Sigmoid colon (tissue), 7 donors: ENCODE measurements around the gene DTX1. TPM values are rescaled to one million over a fixed set of nuclear protein-coding genes. Genes with fewer than 3 reads are reported as not detected.

Source experiments
- DNase-seq: peaks from one replicate; pipeline ENCODE4 v3.0.0-alpha.2; 2019
- H3K27ac ChIP-seq, 4 donors: fragments of 200-600 bp; sonication (generic); one replicate each; pipeline ENCODE4 v1.5.1; 2016 to 2019; ENCODE audit warnings: mild to moderate bottlenecking in 1 of 4
- H3K27me3 ChIP-seq, 3 donors: fragments of 200-600 bp; sonication (generic); one replicate each; pipeline ENCODE4 v1.5.1; 2019; ENCODE audit warnings: mild to moderate bottlenecking in 1 of 3
- H3K36me3 ChIP-seq, 4 donors: fragments of 200-600 bp; sonication (generic); one replicate each; pipeline ENCODE4 v1.5.1; 2016 to 2019
- H3K4me1 ChIP-seq, 4 donors: fragments of 200-600 bp; sonication (generic); one replicate each; pipeline ENCODE4 v1.5.1; 2017 to 2019
- H3K4me3 ChIP-seq, 4 donors: fragments of 200-600 bp; sonication (generic); one replicate each; pipeline ENCODE4 v1.5.1; 2017 to 2019; ENCODE audit warnings: mild to moderate bottlenecking in 2 of 4, moderate library complexity in 1 of 4
- H3K9me3 ChIP-seq, 4 donors: fragments of 200-600 bp in 3 of 4; sonication (generic) in 3 of 4; one replicate each; pipeline versions ENCODE4 v1.5.1 to v1.6.1; 2013 to 2019
- EP300 ChIP-seq, 4 donors: sonication (generic); formaldehyde crosslinking; IDR thresholded peaks; one replicate each; pipeline ENCODE4 v1.6.1; 2017; ENCODE audit warnings: antibody characterized with exemption in 4 of 4
- POLR2A ChIP-seq, 2 donors: fragments of 450-650 bp; IDR thresholded peaks; one replicate each; pipeline ENCODE4 v1.6.1; 2016; ENCODE audit warnings: antibody characterized with exemption in 2 of 2, mild to moderate bottlenecking in 2 of 2, moderate library complexity in 2 of 2
- POLR2AphosphoS5 ChIP-seq, 4 donors: sonication (generic); formaldehyde crosslinking; IDR thresholded peaks; one replicate each; pipeline ENCODE4 v1.6.1; 2017; ENCODE audit warnings: antibody characterized with exemption in 4 of 4
- WGBS, 2 donors: extraction: QIAGEN DNeasy Blood & Tissue Kit; methylation state at CpG; one replicate each; pipeline ENCODE4 v1.1.7; 2013; 5-methylcytosine and 5-hydroxymethylcytosine counted together
- intact Hi-C: fragments of 100-400 bp; cut with DNase I; formaldehyde crosslinking; loops from one replicate; pipeline ENCODE4 v1.15.1; 2023
- polyA plus RNA-seq, 3 donors: library from polyadenylated mRNA; stranded (reverse); fragments of 200-250 nt; gene quantifications; one replicate each; pipeline ENCODE4 v1.2.3, GENCODE V29; 2013
- total RNA-seq, 4 donors: library from RNA; depleted of rRNA; stranded (reverse); fragments of >200 nt; gene quantifications; one replicate each; pipeline ENCODE4 v1.1.0, GENCODE V29; 2016
- TF ChIP-seq, protein P1 (sequence below), 4 experiments: fragments of 450-650 bp in 3 of 4; fragments of 200-600 bp in 1 of 4; IDR thresholded peaks; one replicate each; pipeline ENCODE4 v1.5.1; 2016 to 2019; ENCODE audit warnings: antibody characterized with exemption in 4 of 4, mild to moderate bottlenecking in 3 of 4, moderate library complexity in 2 of 4
- donor health status: healthy with polysubstance abuse.
- donor health status: Bipolar disorder and iron deficiency.
- donor health status: healthy.

The DTX1 gene
- total and polyA plus RNA-seq, 7 donors = 1.2 to 15.8 (median 3.0) TPM

DNA sequence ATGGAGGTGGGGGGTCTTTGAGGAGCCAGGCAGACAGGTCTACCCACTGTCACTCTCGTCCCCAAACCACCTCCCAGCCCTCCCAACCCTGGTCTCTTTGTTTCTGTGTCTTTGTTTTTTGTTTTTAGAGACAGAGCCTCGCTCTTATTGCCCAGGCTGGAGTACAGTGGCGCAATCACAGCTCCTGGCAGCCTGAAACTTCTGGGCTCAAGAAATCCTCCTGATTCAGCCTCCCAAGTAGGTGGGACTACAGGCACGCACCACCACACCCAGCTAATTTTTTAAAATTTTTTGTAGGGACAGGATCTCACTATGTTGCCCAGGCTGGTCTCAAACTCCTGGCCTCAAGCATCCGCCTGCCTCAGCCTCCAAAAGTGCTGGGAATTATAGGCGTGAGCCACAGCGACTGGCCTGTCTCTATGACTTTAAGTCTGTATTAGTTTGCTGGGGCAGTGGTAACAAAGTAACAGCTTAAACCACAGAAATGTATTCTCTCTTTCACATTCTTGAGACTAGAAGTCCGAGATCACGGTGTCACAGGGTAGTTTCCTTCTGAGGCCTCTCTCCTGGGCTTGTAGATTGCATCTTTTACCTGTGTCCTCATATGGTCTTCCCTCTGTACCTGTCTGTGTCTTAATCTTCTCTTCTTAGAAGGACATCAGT lies 26.1 kb downstream of the DTX1 start:
- H3K9me3 ChIP-seq = no peaks in the 10 kb centered on the region
- intact Hi-C loops = no loop called here
- peaks cover 0 to 43% (median 4%) of the 10 kb centered on the region in 3 donors for H3K27me3 ChIP-seq
- no peaks in the 10 kb centered on the region for H3K36me3 ChIP-seq
- H3K27ac ChIP-seq = no peak overlapping the region
- TF ChIP-seq POLR2A (IDR thresholded peaks at IDR 0.05) (no peak), POLR2AphosphoS5 (IDR thresholded peaks at IDR 0.05) (no peak), EP300 (IDR thresholded peaks at IDR 0.05) (no peak)
- TF ChIP-seq, protein P1, sequence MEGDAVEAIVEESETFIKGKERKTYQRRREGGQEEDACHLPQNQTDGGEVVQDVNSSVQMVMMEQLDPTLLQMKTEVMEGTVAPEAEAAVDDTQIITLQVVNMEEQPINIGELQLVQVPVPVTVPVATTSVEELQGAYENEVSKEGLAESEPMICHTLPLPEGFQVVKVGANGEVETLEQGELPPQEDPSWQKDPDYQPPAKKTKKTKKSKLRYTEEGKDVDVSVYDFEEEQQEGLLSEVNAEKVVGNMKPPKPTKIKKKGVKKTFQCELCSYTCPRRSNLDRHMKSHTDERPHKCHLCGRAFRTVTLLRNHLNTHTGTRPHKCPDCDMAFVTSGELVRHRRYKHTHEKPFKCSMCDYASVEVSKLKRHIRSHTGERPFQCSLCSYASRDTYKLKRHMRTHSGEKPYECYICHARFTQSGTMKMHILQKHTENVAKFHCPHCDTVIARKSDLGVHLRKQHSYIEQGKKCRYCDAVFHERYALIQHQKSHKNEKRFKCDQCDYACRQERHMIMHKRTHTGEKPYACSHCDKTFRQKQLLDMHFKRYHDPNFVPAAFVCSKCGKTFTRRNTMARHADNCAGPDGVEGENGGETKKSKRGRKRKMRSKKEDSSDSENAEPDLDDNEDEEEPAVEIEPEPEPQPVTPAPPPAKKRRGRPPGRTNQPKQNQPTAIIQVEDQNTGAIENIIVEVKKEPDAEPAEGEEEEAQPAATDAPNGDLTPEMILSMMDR (IDR thresholded peaks at IDR 0.05) = no peak
- H3K4me1 ChIP-seq = no peaks in the 10 kb centered on the region
- DNase-seq = no peak
- H3K4me3 ChIP-seq = no peak overlapping the region
- WGBS, 2 donors = 78 to 80% methylated on average over 9 of the region's 9 CpGs

DNA sequence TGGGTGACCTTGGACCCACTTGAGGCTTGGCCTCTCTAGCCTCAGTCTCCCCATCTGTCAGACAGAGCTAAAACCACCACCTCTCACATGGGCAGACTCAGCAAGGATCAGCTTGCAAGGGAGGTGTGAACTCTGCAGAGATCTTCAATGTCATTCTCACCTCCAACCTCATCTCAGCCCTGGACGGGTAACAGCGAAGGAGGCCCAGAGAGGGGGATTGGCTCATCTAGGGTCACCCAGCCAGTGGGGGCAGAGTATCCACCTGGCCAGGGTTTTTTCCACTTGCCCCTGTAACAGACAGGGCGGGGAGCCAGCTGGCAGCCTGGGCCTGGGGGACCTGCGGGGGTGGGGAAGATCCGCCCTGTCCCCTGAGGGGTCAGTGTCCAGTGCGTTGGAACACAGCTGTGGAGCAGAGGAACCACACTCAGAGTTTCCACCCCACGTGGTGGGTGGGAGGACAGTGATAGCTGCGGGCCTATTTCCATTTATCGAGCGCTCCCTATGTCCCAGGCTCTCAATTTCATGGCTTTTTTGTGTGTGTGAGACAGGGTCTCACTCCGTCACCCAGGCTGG lies 27.4 kb downstream of the DTX1 start:
- H3K4me1 ChIP-seq = no peaks in the 10 kb centered on the region
- DNase-seq = peak; percentile 76
- no peaks in the 10 kb centered on the region for H3K9me3 ChIP-seq
- TF ChIP-seq POLR2A (IDR thresholded peaks at IDR 0.05) (no peak), POLR2AphosphoS5 (IDR thresholded peaks at IDR 0.05) (peak in 1 of 4 donors; percentile 16)
- no peak overlapping the region for H3K4me3 ChIP-seq
- no peaks in the 10 kb centered on the region for H3K36me3 ChIP-seq
- H3K27ac ChIP-seq = no peak overlapping the region
- intact Hi-C loops = no loop called here
- peaks cover 0 to 44% (median 4%) of the 10 kb centered on the region in 3 donors for H3K27me3 ChIP-seq
- WGBS, 2 donors = 73 to 80% methylated on average over 11 of the region's 11 CpGs

DNA sequence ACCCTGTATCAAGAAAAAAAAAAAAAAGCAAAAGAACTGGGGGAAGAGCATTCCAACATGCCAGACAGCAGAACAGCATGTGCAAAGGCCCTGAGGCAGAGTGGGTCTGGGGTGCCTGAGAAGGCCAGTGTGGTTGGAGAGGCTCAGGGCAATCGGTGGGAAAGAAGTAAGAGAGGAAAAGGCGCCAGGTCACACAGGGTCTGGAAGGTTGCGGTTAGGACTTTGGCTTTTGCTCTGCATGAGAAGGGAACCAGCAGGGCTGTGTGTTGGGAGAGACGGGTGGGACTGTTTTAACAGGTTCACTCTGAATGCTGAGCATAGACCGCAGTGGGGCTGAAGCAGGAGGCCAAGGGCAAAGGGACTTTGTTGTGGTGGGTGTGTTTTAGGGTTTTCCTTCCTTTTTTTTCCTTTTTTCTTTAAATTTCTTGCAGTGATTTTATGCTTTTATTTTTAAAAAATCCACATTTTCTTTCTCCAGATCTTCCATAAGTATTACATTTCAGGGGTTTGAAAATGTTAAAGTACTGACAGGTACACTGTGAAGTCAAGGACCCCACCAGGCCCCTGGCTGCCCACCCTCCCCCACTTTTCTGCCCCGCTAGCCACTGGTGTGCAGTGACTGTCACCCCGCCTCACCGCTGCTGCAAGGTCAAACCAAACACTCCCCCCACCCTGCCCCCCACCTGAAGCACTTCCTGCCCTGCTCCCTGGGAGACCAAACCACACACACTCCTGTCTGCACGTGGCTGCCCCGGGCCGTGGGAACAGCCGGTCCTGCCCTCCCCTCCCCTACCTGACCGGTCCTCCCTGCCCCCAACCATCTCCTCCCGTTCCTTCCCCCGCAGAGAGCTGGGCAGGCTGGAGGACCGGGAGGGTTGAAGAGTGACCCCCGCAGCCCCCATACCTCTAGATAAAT lies 30.0 kb downstream of the DTX1 start:
- Histone ChIP-seq H3K27ac (no peak overlapping the region), H3K9me3 (no peaks in the 10 kb centered on the region), H3K27me3 (peaks cover 0 to 56% (median 15%) of the 10 kb centered on the region in 3 donors), H3K36me3 (no peaks in the 10 kb centered on the region), H3K4me1 (no peaks in the 10 kb centered on the region), H3K4me3 (no peak overlapping the region)
- WGBS, 2 donors = 19 to 30% methylated on average over 17 of the region's 17 CpGs
- intact Hi-C loops = no loop called here
- DNase-seq = no peak
- TF ChIP-seq, protein P1 (IDR thresholded peaks at IDR 0.05) = no peak
- TF ChIP-seq POLR2A (IDR thresholded peaks at IDR 0.05) = no peak
- TF ChIP-seq EP300 (IDR thresholded peaks at IDR 0.05) = no peak
- no peak for TF ChIP-seq POLR2AphosphoS5 (IDR thresholded peaks at IDR 0.05)

DNA sequence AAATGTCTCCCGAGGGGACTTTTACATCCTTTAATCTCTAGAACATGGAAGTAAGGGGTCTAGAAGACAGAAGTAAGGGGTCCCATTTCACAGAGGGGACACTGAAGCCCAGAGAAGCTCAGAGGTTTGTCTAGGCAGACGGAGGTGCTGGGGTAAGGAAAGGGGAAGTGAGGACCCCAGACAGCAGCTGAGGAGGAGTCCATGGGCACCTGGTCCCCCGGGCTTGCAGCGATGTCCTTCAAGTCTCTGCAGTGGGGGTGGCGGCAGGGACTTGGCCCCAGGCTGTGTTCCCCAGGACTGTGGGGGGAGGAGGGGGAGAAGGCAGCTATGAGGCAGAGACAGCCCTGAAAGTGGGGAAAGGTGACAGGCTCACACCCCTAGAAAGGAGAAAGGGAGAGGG lies 30.7 kb downstream of the DTX1 start:
- H3K27ac ChIP-seq = no peak overlapping the region
- peaks cover 0 to 63% (median 19%) of the 10 kb centered on the region in 3 donors for H3K27me3 ChIP-seq
- DNase-seq = no peak
- H3K4me3 ChIP-seq = no peak overlapping the region
- WGBS, 2 donors = 44 to 66% methylated on average over 5 of the region's 5 CpGs
- TF ChIP-seq EP300 (IDR thresholded peaks at IDR 0.05) (no peak), POLR2A (IDR thresholded peaks at IDR 0.05) (no peak), POLR2AphosphoS5 (IDR thresholded peaks at IDR 0.05) (no peak)
- TF ChIP-seq, protein P1 (IDR thresholded peaks at IDR 0.05) = no peak
- H3K9me3 ChIP-seq = no peaks in the 10 kb centered on the region
- intact Hi-C loops = no loop called here
- H3K36me3 ChIP-seq = no peaks in the 10 kb centered on the region
- H3K4me1 ChIP-seq = no peaks in the 10 kb centered on the region

DNA sequence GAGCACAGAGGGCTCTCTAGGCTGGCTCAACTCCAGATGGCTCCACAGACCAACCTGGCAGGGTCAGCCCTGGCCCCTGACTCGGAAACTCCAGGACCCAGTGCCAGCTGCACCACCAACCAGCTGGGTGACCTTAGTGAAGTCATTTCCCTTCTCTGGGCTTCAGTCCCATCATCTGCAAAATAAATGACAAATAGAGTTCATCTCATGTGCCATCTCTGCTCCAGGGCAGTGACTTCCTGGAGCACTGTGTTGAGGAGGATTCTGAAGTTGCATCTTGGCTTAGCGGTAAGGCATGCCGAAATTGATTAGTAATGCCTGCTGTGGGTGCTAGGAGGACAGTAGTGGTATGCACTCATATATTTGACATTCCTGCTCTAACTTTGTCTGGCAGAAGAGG lies 31.5 kb downstream of the DTX1 start:
- Histone ChIP-seq H3K4me3 (no peak overlapping the region), H3K36me3 (no peaks in the 10 kb centered on the region), H3K9me3 (no peaks in the 10 kb centered on the region), H3K4me1 (peaks cover 0 to 4% (median under 1%) of the 10 kb centered on the region in 4 donors), H3K27me3 (peaks cover 1 to 71% (median 23%) of the 10 kb centered on the region in 3 donors), H3K27ac (no peak overlapping the region)
- no peak for DNase-seq
- intact Hi-C loops = no loop called here
- WGBS, 2 donors = 80 to 93% methylated on average over 3 of the region's 3 CpGs
- TF ChIP-seq EP300 (IDR thresholded peaks at IDR 0.05) (no peak), POLR2A (IDR thresholded peaks at IDR 0.05) (no peak), POLR2AphosphoS5 (IDR thresholded peaks at IDR 0.05) (no peak)
- TF ChIP-seq, protein P1 (IDR thresholded peaks at IDR 0.05) = no peak
